ENCODE measurements around the gene PRKAR1B.

PRKAR1B gene

DNA sequence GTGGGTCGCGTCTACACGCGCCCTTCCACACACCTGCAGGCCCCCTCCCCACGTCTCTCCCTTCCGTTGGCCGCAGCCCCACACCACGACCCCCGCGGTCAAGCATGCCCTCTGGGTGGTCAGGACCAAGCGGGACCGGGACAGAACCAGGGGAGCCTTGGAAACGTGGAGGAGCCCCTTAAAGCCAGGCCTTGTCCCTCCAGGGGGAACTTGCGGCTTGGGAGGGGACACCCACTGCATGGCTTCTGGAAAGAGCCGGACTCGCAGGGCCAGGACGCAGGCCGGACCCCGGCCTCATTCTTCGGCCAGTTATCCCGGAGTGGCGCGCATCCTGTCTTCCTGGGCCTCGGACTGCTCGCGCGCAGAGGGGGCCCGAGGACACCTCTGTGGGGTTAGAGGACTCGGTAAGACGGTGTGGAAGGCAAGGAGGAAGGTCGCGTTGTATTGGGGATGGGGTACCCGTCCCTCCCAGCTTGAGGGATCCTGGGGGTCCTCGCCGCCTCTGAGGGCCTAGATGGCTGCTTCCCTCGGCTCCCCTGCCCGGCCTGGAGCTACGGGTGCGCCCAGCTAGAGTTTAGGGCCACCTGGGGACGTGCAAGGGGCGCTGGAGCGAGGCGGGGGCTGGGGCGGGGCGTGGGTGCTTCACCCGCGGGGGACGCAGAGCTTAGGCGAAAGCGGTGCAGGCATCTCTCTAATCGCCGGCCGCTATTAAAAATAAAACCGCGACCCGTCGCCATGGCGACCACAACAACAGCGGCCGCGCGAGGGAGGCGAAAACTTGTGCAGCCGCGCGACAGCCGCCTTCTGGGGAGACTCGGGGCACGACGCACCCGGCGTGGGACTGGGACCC is 205.6 kb downstream of the PRKAR1B start:
- DNase-seq (ENCODE audit: low read depth) = no peak

DNA sequence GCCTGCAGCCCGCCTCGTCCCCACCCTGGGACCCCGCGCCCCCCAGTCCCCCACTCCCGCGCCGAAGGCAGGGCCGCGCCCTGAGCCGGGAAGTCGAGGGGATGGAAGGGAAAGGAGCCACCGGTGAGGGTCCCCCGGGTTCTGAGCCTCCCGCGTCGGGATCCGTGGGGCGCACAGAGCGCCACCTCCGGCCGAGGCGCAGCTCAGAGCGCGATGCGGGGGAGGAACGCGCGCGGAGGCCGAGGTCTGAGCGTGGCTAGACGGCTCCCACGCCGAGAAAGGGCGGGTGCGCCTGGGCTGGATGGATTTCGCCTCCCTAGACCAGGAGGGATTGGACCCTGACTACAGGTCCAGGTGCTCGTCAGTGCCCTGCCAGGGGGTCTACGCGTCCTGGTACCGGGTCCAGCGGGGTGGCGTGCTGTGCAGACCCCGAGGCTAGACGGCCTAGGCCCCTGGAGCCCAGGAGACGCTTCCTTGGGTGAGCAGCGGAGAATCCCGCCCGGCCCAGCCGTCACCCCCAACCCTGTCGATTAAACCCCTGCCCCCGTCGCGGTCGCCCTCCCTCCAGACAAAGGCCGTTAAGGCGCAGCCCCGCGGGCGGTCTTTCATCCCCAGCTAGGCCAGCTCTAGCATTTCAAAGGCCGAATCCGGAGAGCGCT is 206.4 kb downstream of the PRKAR1B start:
- no peak for DNase-seq (ENCODE audit: low read depth)

DNA sequence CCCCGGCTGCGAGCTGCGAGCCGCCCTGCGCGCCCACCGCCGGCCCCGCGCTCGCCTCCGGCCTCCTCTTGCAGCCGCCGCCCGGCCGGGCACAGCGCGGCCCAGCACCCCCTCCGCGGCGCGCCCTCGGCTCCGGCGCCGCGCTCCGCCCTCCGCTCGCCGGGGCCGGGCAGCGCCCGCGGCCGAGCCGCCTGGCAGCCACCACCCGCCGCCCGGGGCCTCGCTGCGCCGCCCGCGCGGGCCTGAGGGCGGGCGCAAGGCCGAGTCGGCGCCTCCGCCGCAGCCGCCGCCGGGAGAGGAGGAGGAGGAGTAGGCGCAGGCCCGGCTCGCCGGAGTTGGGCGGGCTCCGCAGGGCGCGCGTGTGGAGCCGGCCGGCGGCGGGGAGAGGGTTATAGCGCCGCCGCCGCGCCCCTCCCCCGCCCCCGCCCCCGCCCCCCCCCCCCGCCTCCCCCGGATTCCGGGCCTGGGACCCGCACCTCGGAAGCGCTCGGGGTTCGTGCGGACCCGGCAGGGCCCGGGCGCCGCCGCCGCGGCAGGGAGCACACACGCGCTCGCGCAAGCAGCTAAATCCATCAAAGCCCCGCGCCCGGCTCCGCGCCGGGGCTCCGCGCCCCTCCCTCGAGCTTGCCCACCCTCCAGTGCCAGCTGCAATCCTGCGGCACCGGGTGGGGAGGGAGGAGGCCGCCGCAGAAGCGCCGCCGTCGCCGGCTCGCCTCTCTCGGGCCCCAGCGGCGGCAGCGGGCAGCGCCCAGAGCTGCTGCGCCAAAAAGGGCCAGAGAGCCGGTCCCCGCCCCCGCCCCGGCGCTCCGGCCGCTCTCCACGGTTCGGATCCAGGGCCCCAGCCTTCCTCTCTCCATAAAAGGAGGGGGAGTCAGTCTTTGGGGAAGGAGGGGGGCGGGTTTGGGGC is 207.3 kb downstream of the PRKAR1B start, which contains the start of gene PDGFA:
TSS of gene PDGFA (minus strand) at position 363 of the 907 bp plus-strand sequence. CDS start 845 bp downstream, outside the sequence.
- no peak for DNase-seq (ENCODE audit: low read depth)

DNA sequence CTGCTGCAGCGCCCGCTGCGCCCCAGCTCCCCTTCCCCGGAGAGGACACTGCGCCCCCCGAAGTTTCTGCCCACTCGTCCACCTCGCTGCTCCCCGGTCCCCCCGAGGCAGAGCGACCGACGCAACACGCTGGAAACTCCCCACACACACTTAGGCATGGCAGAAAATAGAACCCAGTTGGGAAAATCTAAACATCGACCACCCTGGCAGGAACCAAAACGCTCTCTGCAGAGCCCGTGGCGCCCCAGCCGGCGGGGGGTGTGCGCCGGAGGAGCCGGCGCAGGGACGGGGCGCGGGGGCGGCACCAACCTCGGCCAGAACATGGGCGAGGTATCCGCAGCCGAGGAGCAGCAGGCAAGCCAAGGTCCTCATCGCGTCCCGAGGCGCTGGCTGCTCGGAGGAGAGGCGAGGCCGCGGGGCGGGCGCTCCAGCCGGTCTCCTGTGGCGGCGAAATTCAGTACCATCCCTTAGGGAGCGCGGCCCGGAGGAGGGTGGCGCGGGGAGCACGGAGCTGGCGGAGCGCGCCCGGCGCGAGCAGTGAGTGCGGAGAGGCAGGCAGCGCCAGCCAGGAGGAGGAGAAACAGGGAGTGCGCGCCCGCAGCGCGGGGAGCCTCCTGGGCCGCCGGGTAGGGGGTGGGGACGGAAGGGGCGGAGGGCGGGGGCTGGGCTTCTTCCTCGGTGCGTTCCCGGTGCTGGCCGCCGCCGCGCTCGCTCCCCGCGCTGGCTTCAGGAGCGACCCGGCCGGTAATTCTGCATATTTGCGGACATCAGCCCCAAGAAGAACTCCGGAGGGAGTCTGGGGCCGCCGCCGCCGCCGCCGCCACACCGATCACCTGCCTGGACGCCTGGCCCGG is 208.2 kb downstream of the PRKAR1B start:
- DNase-seq (ENCODE audit: low read depth) = no peak

DNA sequence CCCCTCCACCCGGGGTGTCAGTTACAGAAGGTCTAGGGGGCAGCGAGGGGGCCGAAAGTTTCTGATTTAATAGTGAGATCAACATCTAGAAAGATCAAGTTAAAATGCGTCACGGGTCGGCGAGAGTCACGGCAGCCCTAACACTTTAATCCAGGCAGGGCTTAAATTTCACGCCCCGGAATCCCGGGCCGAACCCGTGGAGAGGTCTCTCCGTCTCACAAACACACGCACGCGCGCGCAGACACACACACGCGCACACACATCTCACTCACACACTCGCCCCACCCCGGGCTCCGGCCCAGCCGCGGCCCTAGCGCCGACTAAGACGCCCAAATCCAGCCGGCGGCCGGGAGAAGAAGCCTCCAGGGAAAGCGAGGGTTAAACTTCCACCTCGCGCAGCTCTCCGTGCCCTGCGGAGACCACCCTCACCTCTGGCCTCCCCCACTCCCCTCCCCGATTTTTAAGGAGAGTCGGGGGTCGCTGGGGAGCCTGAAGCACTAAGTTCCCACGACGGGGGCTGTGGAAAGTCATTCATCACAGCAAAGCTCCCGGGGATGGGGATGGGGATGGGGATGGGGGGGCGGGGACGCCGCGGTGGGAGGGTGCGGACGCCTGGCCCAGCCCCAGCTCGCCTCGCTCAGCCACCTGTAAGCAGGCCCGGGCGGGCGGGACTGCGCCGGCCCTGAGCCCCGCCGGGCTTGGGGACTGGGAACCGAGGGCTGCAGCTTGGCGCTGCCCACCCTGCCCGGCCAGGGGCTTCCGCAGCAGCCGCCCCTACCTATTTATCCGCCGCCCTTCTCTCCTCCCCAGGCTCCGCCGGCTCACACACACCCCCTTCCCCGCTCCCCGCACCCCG is 209.1 kb downstream of the PRKAR1B start:
- DNase-seq (ENCODE audit: low read depth) = no peak

DNA sequence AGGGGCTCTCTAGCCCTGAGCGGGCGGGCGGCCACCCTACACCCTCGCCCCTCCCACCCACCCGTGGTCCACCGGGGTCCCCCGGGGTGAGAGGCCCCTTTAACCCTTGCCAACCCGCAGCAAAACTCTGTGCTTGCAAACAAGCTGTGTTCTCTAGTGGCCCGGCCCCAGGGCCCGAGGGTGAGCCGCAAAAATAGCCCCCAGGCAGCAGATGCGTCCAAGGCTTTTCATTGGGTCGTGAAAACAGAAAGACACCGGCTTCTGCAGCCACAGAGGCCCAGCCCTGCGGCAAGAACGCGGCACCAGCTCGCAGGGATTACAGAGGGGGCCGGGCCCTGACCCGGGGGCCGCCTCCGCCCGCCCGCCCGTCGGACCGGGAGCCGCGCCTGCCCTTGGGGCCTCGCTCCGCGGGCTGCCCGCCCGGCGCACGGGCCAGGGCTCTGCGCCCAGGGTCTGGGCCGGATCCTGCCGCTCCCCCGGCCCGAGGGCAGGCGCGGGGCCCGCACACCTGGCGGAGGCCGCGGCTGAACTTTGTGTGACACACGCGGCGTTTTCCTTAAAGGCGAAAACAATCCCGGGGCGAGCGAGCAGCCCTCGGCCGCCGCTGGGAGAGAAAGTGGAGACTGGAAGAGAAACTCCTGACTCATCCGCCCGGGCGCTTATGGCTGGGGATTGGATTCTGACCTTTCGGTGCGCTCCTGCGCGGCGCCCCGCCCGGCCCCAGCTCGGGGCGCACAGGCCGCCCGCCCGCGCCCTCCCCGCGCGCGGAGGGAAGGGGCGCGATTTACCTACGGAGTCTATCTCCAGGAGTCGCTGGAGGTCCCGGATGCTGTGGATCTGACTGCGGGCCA is 210.2 kb downstream of the PRKAR1B start:
- no peak for DNase-seq (ENCODE audit: low read depth)

DNA sequence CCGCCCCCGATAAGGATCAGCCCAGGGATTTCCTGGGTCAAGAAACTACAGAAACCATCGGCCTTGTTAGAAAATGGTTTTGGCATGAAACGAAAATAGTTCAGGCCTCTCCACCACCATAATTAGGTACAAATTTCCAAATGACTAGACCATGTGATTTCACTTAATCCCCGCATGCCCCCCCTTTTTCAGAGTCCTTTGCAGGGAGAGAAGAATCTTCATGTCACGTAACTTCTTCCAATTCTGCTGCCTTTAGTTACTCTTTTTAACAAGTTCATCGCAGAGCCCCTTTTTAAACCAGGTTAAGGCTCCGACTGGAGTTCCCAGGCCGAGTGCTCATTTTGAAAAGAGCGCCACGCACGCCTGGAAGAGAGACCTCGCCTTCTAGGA is 210.9 kb downstream of the PRKAR1B start:
- DNase-seq (ENCODE audit: low read depth) = no peak

DNA sequence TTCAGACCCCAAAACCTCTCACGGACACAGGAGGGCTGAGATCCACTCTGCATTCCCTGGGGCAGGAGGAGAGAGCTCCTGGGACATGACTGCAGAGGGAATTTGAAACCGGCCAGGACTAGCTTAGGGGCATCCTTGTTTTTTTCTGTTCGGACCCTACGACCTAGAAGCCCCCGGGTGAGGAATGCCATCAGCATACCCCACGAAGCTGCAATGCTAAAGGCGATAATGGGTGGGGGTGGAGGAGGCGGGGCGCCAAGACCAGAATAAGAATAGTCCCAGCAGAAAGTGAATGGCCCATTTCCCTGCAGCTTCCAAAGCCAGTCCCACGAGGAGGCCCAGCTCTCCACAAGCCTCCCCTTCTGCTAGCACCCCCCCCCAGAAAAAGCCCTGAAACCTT is 211.5 kb downstream of the PRKAR1B start:
- DNase-seq (ENCODE audit: low read depth) = no peak

DNA sequence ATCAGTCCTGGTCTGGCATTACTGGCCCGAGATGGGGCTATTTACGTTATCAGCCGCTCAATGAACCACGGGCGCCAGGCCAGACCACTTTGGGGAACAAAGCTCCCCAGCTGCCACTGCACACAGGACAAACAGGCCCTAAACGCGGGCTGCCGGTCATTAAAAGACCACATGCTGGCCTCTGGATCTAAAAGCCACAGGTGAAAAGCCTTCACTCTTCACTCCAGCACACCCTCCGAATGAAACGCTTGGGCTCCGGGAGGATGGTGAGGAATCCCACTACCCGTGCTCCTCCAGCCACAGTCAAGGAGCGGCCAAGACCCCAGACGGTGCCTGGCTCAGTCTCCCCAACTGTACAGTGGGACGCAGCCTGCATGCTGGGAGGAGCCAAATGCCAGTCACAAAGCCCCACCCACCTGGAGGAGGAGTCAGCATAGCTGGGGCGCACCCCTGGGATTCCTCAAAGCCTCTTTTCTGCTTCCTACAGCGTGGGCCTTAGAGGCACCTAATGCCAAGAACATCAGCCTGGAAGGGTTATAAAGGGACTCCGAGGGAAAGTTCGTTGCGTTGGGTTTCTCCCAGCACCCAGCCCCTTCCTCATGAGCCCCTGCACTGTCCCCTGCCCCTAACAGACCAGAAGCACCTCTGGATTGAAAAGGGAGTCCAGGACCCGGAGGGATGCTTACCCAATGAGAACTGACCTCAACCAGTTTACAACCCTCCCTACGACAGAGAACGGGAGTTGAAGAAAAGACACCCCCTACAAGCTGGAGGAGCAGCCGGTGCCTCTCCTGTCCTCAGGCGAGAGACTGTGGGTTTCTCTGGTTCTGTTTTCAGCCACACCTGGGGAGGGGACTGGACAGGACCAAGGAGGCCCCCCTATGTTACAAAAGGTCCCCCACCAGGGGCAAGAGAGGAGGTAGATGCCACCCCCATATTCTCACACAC is 212.2 kb downstream of the PRKAR1B start:
- no peak for DNase-seq (ENCODE audit: low read depth)

DNA sequence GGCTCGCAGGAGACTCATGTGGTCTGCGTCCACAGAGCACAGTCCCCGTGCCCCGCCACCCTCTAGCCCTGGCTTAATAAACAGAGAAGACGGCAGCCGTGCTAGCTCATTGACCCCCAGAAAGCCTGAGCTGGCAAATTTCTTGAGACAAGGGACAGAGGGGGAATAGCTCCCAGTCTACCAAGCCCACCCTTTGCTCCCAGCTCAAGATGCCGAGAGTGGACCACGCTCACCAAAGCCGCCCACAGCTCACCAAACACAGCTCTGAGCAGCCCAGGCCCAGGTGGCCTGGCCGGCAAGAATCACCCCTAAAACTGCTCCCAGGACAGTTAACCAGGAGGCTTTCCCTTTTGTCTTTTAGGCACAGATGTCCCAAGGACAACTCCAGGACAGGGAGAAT is 212.8 kb downstream of the PRKAR1B start:
- DNase-seq (ENCODE audit: low read depth) = no peak

DNA sequence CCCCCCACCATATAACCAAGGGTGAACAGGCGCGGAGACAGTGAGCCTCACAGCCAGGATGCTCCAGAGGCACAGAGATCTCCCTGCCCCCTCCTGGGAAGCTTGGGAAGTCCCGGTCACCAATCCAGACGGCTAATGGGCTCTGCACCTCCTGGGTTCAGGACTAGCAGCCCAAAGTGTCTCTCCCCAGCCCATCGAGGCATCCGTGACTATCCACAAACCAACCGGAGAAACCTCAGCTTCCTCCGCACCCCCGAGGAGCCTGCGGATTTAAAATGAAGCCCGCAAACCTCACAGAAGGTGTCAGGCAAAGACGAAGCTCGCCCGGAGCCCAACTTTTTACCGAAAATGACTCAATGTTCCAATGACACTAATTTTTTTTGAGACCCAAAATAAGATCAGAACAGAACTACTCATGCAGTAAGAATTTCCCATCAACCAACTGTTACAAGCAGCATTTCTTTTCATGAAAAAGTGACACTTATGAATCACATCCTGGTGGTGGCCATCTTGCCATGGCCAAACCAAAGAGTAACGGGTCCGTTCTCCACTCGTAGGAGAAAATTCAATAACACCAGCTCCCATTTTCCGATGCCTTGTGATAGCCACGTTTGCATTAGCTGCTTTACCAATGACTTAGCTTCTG is 213.4 kb downstream of the PRKAR1B start:
- no peak for DNase-seq (ENCODE audit: low read depth)

DNA sequence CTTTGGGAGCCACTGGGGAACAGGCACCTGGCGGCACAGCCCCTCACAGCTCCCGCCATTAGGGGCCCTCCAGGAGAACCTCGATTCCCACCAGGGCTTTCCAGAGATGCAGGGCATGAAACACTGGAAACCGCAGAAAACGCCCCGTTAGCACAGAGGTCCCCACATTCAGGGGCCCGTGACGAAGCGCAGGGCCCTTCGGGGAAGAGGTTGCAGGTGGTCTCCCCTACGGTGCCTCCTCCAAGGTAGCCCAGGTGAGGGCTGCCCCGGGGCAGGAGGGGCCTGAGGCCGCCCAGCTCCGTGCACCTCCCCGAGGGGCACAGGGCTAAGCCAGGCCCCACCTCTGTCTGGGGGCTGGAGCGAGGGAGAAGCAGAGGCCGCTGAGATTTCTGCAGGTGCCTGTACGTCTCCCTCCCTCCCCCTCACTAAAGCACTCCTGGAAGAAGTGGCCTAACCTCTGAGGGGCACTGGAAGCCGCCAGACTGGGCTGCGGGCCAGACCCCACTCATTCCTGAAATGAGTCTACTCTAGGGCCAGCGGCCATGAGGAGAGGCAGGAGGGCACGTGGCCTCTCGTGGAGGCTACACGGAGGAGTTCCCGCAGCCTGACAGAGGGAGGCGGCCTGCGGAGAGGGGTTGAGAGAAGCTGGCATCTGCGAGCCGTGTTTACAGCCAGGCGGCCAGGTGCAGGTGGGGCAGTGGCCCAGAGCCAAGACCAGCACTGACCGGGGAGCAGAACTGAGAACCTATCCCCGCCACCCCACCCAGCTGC is 214.4 kb downstream of the PRKAR1B start:
- no peak for DNase-seq (ENCODE audit: low read depth)

DNA sequence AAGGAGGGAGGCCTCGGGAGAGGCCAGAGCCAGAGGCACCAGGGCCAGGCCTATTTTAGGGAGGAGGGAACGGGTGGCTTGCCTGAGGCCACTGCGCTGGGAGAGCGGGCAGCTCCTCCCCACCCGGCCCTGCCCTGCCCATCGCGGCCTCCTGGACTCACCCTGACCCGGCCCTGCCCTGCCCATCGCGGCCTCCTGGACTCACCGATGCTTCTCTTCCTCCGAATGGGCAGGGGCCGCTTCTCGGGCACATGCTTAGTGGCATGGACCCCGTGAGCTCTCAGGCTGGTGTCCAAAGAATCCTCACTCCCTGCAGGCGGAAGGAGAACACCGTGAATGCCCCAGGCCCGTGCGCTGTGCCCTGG is 215.0 kb downstream of the PRKAR1B start:
- DNase-seq (ENCODE audit: low read depth) = no peak

DNA sequence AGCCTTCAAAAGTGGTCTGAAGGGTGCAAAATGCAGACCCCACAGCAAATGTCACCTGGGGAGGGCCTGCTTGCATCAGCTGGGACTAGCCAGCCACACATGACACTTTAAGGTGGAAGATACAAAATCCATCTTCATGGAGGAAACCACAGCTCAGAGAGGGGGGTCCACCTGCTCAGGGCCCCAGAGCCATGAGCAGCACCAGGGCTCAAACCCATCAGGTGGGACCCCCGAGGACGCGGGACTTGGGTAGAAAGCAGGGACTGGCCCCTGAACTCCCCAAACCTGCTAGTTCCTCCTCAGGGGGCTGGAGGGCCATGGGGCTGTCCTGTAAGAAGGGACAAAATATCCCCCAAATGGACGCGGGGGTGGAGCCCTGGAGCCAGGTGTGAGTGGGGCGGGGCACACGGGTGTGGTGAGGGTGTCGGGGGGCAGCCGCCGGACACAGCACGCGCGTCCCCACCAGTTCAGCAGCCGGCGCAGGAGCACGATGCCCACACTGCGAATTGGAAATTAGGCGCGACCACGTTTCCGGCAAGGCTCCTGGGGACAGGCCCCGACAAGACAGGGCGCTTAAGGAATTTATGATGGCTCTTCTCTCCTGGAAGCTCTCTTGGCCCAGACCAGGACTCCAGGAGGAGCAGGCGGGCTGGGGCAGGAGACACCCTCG is 215.5 kb downstream of the PRKAR1B start:
- no peak for DNase-seq (ENCODE audit: low read depth)

DNA sequence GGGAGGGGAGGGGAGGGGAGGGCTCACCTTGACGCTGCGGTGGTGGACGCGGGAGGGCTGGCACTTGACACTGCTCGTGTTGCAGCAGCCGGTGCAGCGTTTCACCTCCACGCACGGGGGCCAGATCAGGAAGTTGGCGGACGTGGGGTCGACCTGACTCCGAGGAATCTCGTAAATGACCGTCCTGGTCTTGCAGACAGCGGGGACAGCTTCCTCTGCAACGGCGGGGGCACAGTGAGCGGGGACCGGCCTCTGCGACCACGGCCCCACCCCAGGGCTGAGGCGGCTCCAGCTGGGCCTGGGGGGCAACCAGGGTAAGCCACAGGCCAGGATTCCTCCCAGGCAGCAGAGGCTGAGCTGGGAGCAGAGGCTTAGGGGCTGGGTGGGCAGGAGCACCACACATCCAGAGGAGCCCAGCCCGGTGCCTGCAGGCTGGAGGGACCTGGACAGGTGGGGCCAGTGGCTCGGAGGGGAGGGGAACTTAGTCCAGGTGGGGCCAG is 216.2 kb downstream of the PRKAR1B start:
- DNase-seq (ENCODE audit: low read depth) = no peak

DNA sequence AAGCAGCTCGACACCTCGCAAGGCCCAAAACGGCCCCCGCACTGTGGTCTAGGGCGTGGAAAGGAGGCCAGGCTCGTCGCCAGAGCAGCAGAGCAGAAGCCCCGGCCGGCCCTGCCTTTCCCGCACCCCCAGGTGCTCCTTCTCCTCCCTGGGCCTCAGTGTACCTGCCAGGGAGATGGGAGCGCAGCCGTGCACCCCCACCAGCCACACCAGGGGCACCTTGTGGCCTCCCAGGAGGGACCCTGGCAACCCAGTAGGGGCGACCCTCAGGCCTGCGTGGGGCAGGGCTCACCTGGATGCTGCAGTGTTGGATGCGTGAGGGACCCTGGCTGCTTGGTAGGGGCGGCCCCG is 217.0 kb downstream of the PRKAR1B start:
- DNase-seq (ENCODE audit: low read depth) = no peak

Measured in T-helper 22 cell (primary cell).